ENCODE data around the gene MLLT10. TPM values are rescaled to one million over a fixed set of nuclear protein-coding genes. Genes with fewer than 3 reads are reported as not detected.
A peak's percentile ranks its signal among the peaks of the same experiment; 100 is the strongest.
"Not testable (repeated sequence)": the region's sequence is repeated elsewhere in the genome, so short reads cannot be mapped to it uniquely, and the experiment has no call there.

Gene MLLT10
- total RNA-seq, 1 donor from 2014 or later = 42.7 TPM

GRCh38 chr10:21579291-21579690, 45.3 kb downstream of the MLLT10 start:
- DNase-seq (ENCODE audit: low read depth) = no peak

GRCh38 chr10:21581421-21581834, 47.4 kb downstream of the MLLT10 start:
- peak; percentile 48 for DNase-seq (ENCODE audit: low read depth)

DNA sequence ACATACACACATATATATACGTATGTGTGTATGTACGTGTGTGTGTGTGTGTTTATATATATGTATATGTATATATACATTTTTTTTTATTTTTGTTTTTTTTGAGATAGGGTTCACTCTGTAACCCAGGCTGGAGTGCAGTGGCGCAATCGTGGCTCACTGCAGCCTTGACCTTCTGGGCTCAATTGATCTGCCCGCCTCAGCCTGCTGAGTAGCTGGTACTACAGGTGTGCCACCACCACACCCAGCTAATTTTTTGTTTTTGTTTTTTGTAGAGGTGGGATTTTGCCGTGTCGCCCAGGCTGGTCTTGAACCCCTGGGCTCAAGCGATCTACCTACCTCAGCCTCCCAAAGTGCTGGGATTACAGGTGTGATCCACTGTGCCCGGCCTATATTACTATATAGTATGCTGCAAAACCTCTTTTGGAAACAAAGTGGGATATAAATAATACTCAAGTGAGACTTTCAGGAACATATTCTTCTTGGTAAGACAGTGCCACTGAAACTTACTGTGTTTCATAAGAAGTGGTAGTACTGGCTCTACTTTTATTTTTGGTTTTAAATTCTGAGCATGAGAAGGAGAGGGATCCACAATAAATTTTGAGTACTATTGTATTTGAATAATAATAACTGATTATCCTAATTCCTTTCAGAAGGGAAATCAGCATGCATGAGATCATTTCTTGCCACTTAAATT, 51.0 kb downstream of the MLLT10 start:
- DNase-seq (ENCODE audit: low read depth) = no peak

GRCh38 chr10:21587391-21587790, 53.4 kb downstream of the MLLT10 start:
- DNase-seq (ENCODE audit: low read depth) = no peak

GRCh38 chr10:21588159-21588558, 54.1 kb downstream of the MLLT10 start:
- DNase-seq (ENCODE audit: low read depth) = not testable (repeated sequence)

DNA sequence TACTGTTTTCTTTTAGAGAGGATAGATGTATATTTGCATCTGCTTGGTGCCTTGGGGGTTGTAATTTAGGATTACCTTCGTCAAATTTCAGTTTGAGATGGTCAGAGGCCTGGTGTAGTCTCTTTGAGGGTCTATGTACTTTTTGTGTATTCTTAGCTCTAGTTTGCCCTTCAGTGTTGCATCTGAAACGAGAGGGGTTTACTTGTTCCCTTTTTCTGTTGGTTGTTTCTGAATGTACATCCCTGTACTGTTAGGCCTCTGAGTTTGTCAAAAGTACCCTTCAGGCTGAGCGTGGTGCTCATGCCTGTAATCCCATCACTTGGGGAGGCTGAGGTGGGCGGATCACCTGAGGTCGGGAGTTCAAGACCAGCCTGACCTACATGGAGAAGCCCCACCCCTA, 60.0 kb downstream of the MLLT10 start:
- DNase-seq (ENCODE audit: low read depth) = no peak

DNA sequence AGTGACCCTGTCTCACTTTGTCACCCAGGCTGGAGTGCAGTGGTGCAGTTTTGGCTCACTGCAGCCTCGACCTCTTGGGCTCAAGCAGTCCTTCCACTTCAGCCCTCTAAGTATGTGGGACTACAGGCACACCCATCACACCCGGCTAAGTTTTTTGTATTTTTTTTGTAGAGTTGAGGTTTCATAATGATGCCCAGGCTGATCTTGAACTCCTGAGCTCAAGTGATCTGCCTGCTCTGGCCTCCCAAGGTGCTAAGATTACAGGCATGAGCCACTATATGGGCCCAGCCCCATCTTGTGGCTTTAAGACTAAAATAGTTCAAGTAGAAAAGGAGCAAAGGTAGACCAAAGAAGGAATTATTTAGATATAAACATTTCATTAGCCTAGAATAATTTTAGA, 65.5 kb downstream of the MLLT10 start:
- DNase-seq (ENCODE audit: low read depth) = no peak

DNA sequence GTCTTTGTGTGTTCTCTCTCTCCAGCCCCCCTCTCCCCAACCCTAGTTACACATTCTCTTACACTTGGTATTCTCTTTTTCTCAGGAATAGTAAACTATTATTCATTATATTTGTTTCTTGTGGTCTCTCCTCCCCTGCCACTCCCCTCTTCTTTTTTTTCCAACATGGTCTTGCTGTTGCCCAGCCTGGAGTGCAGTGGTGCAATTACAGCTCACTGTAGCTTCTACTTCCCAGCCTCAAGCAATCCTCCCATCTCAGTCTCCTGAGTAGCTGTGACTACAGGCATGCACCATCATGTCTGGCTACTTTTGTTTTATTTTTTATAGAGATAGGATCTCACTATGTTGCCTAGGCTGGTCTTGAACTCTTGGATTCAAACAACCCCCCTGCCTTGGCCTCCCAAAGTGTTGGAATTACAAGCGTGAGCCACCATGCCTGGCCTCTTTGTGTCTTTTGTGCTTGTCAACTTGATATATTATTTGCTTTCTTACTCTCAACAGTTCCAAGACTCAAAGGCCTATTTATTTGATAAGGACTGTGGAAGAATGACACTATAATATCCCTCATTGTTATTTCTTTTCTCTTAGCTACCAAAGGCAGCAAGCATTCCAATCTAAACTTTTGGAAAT, 66.9 kb downstream of the MLLT10 start:
- peak; percentile 28 for DNase-seq (ENCODE audit: low read depth)

DNA sequence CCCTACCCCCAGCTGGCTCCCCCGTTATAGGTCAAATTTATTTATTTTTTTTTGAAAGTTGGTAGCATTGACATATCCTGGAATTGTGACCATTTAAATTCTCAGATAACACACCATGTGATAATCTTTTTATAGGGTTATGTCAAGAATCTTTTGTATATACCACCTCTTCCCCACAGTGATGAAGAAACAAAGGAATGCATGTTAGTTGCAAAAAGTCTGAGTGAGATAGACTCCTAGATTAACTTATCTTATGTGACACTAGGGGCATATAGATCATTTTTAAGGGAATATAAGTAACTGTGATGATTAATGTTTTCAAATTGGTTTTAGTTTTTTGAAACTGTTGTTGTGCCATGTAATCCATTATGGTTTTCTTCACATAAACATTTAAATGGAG, 68.3 kb downstream of the MLLT10 start:
- DNase-seq (ENCODE audit: low read depth) = no peak

DNA sequence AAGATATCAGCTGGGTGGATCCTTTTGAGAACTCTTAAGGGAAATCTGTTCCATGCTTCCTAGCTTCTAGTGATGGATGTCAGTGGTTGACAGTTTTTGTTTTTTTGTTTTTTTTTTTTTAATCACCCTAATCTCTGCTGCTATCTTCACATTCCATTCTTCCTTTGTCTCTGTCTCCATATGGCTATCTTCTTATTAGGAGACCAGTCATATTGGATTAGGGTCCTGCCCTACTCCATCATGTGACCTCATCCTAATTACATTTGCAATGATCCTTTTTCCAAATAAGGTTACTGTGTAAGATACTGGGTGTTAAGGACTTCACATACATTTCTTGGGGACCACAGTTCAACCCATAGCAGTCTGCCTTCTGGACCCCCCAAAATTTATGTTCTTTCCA, 69.7 kb downstream of the MLLT10 start:
- no peak for DNase-seq (ENCODE audit: low read depth)

- DNase-seq (ENCODE audit: low read depth) = no peak
Observed at GRCh38 chr10:21604651-21605050, 70.6 kb downstream of the MLLT10 start.

DNA sequence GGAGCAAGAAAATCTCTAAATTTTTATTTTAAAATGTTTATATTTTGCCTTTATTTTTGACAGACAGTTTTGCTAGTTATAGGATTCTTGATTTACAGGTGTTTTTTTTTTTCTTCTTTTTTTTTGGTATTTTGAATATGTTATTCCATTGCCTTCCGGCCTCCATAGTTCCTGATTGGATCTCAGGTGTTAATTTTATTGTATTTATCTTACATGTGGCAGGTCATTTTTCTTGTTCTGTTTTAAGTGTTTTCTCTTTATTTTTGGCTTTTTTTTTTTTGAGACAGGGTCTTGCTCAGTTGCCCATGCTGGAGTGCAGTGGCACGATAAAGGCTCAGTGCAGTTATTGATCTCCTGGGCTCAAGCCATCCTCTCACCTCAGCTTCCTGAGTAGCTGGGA, 73.9 kb downstream of the MLLT10 start:
- DNase-seq (ENCODE audit: low read depth) = no peak

DNA sequence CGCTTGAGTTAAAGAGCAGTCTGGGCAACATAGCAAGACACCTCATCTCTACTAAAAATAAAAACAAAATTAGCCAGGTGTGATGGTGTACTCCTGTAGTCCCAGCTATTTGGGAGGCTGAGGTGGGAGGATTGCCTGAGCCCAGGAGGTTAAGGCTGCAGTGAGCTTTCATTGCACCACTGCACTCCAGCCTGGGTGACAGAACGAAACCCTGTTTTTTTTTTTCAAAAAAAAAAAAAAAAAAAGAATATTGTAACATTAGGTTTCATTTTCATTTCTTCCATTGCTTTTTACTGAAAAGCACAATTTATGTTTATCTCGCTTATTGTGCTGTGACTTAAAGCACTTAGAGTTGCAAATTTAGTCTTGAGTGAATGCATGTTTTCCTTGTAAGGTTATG, 80.0 kb downstream of the MLLT10 start:
- no peak for DNase-seq (ENCODE audit: low read depth)

DNA sequence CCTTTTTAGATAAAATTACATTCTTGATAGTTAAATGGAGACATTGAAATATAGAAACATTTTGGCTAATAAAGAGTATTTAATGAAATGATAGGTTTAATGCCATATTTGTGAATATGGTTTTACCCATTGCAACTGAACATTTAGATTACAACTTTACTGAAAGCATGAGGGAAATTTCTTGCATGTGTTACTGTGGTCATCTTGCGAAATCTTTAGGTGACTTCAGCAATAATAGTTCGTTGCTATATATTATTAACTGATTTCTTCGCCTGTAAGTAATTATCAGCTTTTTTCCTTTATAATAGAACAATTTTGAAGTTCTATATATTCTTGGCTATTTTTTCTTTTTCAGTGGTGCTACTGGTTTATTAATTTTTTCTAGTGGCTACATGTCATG, 83.2 kb downstream of the MLLT10 start:
- no peak for DNase-seq (ENCODE audit: low read depth)

GRCh38 chr10:21623291-21623690, 89.3 kb downstream of the MLLT10 start:
- DNase-seq (ENCODE audit: low read depth) = no peak

GRCh38 chr10:21624421-21624820, 90.4 kb downstream of the MLLT10 start:
- not testable (repeated sequence) for DNase-seq (ENCODE audit: low read depth)

- no peak for DNase-seq (ENCODE audit: low read depth)
Observed at GRCh38 chr10:21624951-21625350, 90.9 kb downstream of the MLLT10 start.

- DNase-seq (ENCODE audit: low read depth) = no peak
Observed at GRCh38 chr10:21625623-21626229, 91.7 kb downstream of the MLLT10 start.

DNA sequence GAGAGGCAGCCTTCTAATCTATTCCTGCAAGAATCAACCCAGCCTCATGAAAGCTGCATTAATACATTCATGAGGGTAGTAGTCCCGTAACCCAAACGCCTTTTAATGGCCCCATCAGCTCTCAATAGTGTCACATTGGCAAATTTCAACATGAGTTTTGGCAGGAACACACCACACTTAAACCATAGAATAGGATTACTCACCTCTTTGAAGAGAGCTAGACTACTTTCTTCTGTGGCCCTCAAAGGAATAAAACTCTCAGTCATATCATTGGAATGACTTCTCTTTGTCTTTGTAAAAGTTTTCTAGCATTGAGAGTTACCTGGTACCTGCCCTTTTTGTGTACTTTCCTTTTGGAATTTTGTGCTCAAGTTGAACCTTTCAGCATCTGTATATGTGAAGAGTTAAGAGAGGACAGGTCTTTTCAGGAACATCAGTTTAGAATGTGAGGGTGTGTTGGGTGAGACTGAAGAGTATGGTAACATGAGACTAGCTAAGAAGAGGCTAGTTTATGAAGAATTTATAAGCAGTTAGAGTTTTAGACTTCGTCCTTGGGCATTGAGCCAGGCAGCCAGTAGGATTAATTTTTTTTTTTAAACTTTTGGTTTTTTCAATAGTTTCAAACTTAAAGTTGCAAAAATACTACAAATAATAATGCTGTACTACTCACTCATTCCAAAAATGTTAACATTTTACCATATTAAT, 92.6 kb downstream of the MLLT10 start:
- peak; percentile 28 for DNase-seq (ENCODE audit: low read depth)

DNA sequence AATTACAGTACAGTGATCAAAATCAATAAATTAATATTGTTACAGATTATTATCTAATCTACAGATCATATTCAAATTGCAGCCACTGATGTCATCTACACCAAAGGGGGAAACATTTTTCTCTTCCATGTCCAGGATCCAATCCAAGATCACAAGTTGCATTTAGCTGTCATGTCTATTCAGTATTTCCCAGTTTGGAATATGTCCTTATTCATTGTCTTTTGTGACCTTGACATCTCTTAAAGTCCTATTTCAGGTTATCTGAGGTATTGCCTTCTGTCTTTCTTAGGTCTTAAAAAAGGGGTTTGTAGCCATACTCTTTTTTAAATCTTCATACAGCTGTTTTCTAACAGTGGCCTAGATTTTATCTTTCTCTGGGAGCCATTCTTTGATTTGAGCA, 93.3 kb downstream of the MLLT10 start:
- no peak for DNase-seq (ENCODE audit: low read depth)

DNA sequence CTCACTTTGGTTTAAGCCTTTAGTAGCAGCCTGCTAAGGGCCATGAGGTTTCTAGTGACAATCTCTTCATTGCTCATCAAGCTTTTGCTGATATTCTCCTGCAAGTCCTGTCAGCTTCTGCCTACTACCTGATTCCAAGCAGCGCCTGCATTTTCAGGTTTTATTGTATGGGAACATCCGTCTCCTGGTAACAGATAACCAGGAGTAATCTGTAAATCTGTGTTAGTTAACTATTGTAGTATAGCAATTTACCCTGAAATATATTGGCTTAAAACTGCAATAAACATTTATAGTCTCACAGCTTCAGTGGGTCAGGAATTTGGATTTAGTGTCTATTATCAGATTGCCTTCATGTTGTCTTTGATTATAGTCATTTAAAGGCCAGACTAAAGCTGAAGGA, 94.0 kb downstream of the MLLT10 start:
- DNase-seq (ENCODE audit: low read depth) = no peak

- not testable (repeated sequence) for DNase-seq (ENCODE audit: low read depth)
Observed at GRCh38 chr10:21628645-21629044, 94.6 kb downstream of the MLLT10 start.
